CD4-positive, alpha-beta T cell treated with Interferon alpha-2 for 1 hour (primary cell): ENCODE results near the gene GRIP2.

Source experiments
- DNase-seq, 2 donors: peaks; one replicate each; pipeline ENCODE4 v3.0.0-alpha.2; 2020 to 2022

The GRIP2 gene

GRCh38 chr3:14505001-14505802 lies 34.9 kb downstream of the GRIP2 start:
- DNase-seq = no peak

GRCh38 chr3:14503706-14504065 lies 36.5 kb downstream of the GRIP2 start:
- no peak for DNase-seq

GRCh38 chr3:14503033-14503705 lies 37.0 kb downstream of the GRIP2 start:
- DNase-seq = no peak

GRCh38 chr3:14502472-14502871 lies 37.7 kb downstream of the GRIP2 start:
- DNase-seq = no peak

- DNase-seq = no peak
Observed at GRCh38 chr3:14497321-14497720, 42.8 kb downstream of the GRIP2 start.

GRCh38 chr3:14496351-14496750 lies 43.8 kb downstream of the GRIP2 start:
- DNase-seq = no peak

GRCh38 chr3:14494973-14495300 lies 45.2 kb downstream of the GRIP2 start:
- no peak for DNase-seq

GRCh38 chr3:14494279-14494972 lies 45.7 kb downstream of the GRIP2 start:
- no peak for DNase-seq

- no peak for DNase-seq
Observed at GRCh38 chr3:14492948-14493881, 46.9 kb downstream of the GRIP2 start.

- no peak for DNase-seq
Observed at GRCh38 chr3:14491396-14492190, 48.5 kb downstream of the GRIP2 start.

- no peak for DNase-seq
Observed at GRCh38 chr3:14490831-14491230, 49.3 kb downstream of the GRIP2 start.

- no peak for DNase-seq
Observed at GRCh38 chr3:14490255-14490654, 49.9 kb downstream of the GRIP2 start.

GRCh38 chr3:14489641-14490040 lies 50.5 kb downstream of the GRIP2 start:
- DNase-seq = no peak

- DNase-seq = no peak
Observed at GRCh38 chr3:14488286-14489041, 51.7 kb downstream of the GRIP2 start.

- no peak for DNase-seq
Observed at GRCh38 chr3:14487821-14488220, 52.3 kb downstream of the GRIP2 start.

- no peak for DNase-seq
Observed at GRCh38 chr3:14487086-14487485, 53.1 kb downstream of the GRIP2 start.

- no peak for DNase-seq
Observed at GRCh38 chr3:14486460-14486859, 53.7 kb downstream of the GRIP2 start.

- DNase-seq = no peak
Observed at GRCh38 chr3:14485981-14486380, 54.2 kb downstream of the GRIP2 start.

GRCh38 chr3:14484741-14485140 lies 55.4 kb downstream of the GRIP2 start:
- no peak for DNase-seq

- DNase-seq = no peak
Observed at GRCh38 chr3:14483286-14483685, 56.9 kb downstream of the GRIP2 start.

- DNase-seq = no peak
Observed at GRCh38 chr3:14482271-14482721, 57.8 kb downstream of the GRIP2 start.
